ENCODE results near the gene DDX11. TPM values are rescaled to one million over a fixed set of nuclear protein-coding genes. Genes with fewer than 3 reads are reported as not detected.

DDX11 gene
- total and polyA plus RNA-seq, 2 experiments from 2014 or later, result 66.0 to 103 TPM

- TF ChIP-seq REST (IDR thresholded peaks at IDR 0.05; ENCODE audit: unreplicated experiment), result no peak
- TF ChIP-seq CTCF (conservative IDR thresholded peaks at IDR 0.05; ENCODE audit: low read depth in 2 of 2), result no peak
- no peak for TF ChIP-seq CREB1 (CRISPR knock-in tag; IDR thresholded peaks at IDR 0.05; ENCODE audit: low read depth)
- no peak for TF ChIP-seq EZH2 (IDR thresholded peaks at IDR 0.05; ENCODE audit: low read depth, unreplicated experiment)
- no peak for TF ChIP-seq JUNB (IDR thresholded peaks at IDR 0.05; ENCODE audit: unreplicated experiment)
Measured at GRCh38 chr12:31037931-31038330, 35.7 kb upstream of the DDX11 start (continued).

- ATAC-seq (no peak), DNase-seq (ENCODE audit: low spot score) (no peak)
- H3K36me3 ChIP-seq (ENCODE audit: insufficient read depth), result no peaks in the 10 kb centered on the region
- Mint-ChIP-seq H3K36me3 (ENCODE audit: low read depth) (peaks cover 2% of the 10 kb centered on the region; the same call in 1 of the 3 replicates), H3K4me3 (no peak overlapping the region), H3K27me3 (ENCODE audit: insufficient read depth, low read depth, poor library complexity) (peaks cover 4% of the 10 kb centered on the region), H3K9me3 (no peaks in the 10 kb centered on the region; the same call in 2 of the 3 replicates), H3K27ac (no peak overlapping the region), H3K4me1 (no peaks in the 10 kb centered on the region)
- no peaks in the 10 kb centered on the region for H4K20me1 ChIP-seq (replicated peaks; ENCODE audit: insufficient read depth)
- H3K4me1 ChIP-seq (ENCODE audit: insufficient read depth), result no peaks in the 10 kb centered on the region
- H3K4me3 ChIP-seq, result no peak overlapping the region
- H3K27ac ChIP-seq (ENCODE audit: low read depth), result no peak overlapping the region
- no peaks in the 10 kb centered on the region for H3K79me2 ChIP-seq (replicated peaks; ENCODE audit: insufficient read depth)
- no peaks in the 10 kb centered on the region for H3K27me3 ChIP-seq (ENCODE audit: insufficient read depth)
- no peaks in the 10 kb centered on the region for H3K9me2 ChIP-seq (ENCODE audit: insufficient read depth)
- H2AFZ ChIP-seq, result no peak overlapping the region
- H3K4me2 ChIP-seq, result no peak overlapping the region
- no peaks in the 10 kb centered on the region for H3F3A ChIP-seq (replicated peaks; ENCODE audit: low read depth)
- TF ChIP-seq EZH2phosphoT487 (IDR thresholded peaks at IDR 0.05; ENCODE audit: unreplicated experiment), result no peak
- TF ChIP-seq STAT1 (IDR thresholded peaks at IDR 0.05; ENCODE audit: unreplicated experiment), result no peak
- TF ChIP-seq ZNF114 (CRISPR knock-in tag; IDR thresholded peaks at IDR 0.05), result no peak
- no peak for TF ChIP-seq ZNF462 (CRISPR knock-in tag; IDR thresholded peaks at IDR 0.05)
- TF ChIP-seq CTCF (conservative IDR thresholded peaks at IDR 0.05; ENCODE audit: low read depth in 2 of 2), result no peak
Measured at GRCh38 chr12:31041033-31041564, 32.6 kb upstream of the DDX11 start.

Measured in GM23338 (cell line).